ENCODE measurements around the gene ATXN1L. TPM values are rescaled to one million over a fixed set of nuclear protein-coding genes. Genes with fewer than 3 reads are reported as not detected.
"Not testable (repeated sequence)": the region's sequence is repeated elsewhere in the genome, so short reads cannot be mapped to it uniquely, and the experiment has no call there.

The ATXN1L gene
- total RNA-seq, 2 donors from 2014 or later, result 17.0 to 33.0 TPM

DNA sequence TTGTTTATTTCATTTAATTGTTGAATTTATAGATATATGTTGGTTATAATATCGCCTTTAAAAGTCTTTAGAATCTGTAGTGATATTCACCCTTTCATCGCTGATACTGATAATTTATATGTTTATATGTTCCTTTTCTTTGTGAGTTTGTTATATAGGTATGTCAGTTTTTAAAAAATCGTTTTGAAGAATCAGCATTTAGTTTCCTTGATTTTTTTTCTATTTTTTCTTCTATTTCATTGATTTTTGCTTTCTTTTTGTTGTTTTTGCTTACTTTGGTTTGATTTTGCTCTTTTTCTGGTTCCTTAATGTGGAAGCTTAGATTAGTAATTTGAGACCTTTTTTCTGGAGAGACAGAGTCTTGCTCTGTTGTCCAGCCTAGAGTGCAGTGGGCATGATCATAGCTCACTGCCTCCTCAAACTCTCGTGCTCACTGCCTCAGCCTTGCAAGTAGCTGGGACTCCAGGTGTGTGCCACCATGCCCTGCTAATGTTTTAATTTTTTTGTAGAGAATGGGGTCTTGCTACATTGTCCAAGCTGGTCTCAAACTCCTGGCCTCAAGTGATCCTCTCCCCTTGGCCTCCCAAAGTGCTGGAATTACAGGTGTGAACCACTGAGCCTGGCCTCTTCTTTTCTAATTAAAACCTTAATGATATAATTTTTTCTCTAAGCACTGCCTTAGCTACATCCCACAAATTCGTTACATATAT lies 57.0 kb downstream of the ATXN1L start:
- Mint-ChIP-seq H3K27ac (peak overlapping the region in 1 of 2 donors; percentile 13), H3K36me3 (peaks cover 0 to 7% of the 10 kb centered on the region in 2 donors), H3K9me3 (no peaks in the 10 kb centered on the region)
- ATAC-seq (no peak), DNase-seq (ENCODE audit: low spot score in 2 of 2) (no peak)

DNA sequence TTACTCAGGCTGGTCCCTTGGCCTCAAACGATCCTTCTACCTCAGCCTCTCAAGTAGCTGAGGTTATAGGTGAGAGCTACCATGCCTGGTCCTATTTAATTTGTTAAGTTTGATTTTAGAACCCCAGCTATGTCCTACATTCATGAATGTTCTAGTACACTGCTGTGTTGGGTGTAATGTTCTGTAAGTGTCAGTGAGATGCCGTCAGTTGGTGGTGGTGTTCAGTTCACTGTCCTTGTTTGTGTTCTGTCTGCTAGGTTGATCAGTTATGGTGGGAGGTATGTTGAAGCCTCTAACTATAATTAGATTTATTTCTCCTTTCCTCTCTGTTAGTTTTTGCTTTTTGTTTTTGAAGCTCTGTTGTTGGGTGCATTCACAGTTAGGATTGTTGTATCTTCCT lies 57.8 kb downstream of the ATXN1L start:
- DNase-seq (ENCODE audit: low spot score in 2 of 2), result no peak
- no peak overlapping the region for H3K27ac Mint-ChIP-seq
- ATAC-seq, result no peak
- no peaks in the 10 kb centered on the region for H3K9me3 Mint-ChIP-seq
- peaks cover 0 to 7% of the 10 kb centered on the region in 2 donors for H3K36me3 Mint-ChIP-seq

DNA sequence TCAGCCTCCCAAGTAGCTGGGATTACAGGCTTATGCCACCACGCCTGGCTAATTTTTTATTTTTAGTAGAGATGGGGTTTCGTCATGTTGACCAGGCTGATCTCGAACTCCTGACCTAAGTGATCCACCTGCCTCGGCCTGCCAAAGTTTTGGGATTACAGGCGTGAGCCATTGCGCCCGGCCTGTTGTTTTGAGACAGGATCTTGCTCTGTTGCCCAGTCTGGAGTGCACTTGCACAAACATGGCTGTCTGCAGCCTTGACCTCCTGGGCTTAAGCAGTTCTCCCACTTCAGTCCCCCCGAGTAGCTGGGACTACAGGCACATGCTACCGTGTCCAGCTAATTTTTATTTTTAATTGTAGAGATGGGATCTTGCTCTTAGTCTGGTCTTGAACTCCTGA lies 58.5 kb downstream of the ATXN1L start:
- Mint-ChIP-seq H3K36me3 (peaks cover 0 to 13% of the 10 kb centered on the region in 2 donors), H3K27ac (peak overlapping the region in 1 of 2 donors; percentile 79), H3K9me3 (no peaks in the 10 kb centered on the region)
- DNase-seq (ENCODE audit: low spot score in 2 of 2) (no peak), ATAC-seq (no peak)

DNA sequence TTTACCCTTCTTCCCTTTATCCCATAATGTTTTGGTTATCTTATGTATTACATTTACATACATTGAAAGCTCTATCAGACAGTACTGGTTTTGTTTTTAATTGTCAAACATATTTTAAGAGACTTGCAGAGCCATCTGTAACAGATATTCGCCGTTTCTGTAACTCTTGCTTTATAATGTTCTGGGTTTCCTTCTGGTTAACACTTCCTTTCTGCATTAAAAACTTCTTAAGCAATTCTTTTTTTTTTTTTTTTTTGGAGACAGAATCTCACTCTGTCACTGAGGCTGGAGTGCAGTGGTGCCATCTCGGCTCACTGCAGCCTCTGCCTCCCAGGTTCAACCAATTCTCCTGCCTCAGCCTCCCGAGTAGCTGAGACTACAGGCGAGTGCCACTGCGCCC lies 60.0 kb downstream of the ATXN1L start:
- not testable (repeated sequence) for H3K9me3 Mint-ChIP-seq; DNase-seq (ENCODE audit: low spot score in 2 of 2); ATAC-seq
- Mint-ChIP-seq H3K36me3 (peaks cover 0 to 18% of the 10 kb centered on the region in 2 donors), H3K27ac (peak overlapping the region; percentile 73 to 75)

Other genes starting within 250 kb of the ATXN1L start
- gene MARVELD3, start 219.8 kb upstream of the ATXN1L start, total RNA-seq, result not detected
- 1 to 10 TPM; 6.4 to 9.4 TPM for gene PHLPP2, start 121.3 kb upstream of the ATXN1L start, total RNA-seq
- gene AP1G1, start 37.1 kb upstream of the ATXN1L start, total RNA-seq, result 10 to 100 TPM; 73.1 to 79.0 TPM
- gene ZNF821, start 38.2 kb downstream of the ATXN1L start, total RNA-seq, result 1 to 10 TPM; 6.6 to 7.3 TPM
- 100 to 1,000 TPM; 166 to 256 TPM for gene IST1, start 49.6 kb downstream of the ATXN1L start, total RNA-seq
- gene PKD1L3, start 154.4 kb downstream of the ATXN1L start, total RNA-seq, result under 1 TPM; 0.07 to 0.10 TPM
- gene DHODH, start 162.8 kb downstream of the ATXN1L start, total RNA-seq, result 10 to 100 TPM; 16.8 to 18.7 TPM
- gene HP, start 208.5 kb downstream of the ATXN1L start, total RNA-seq, result not detected
- not detected for gene HPR, start 217.2 kb downstream of the ATXN1L start, total RNA-seq
- 10 to 100 TPM; 18.0 to 25.5 TPM for gene TXNL4B, start 247.6 kb downstream of the ATXN1L start, total RNA-seq
- gene DHX38, start 247.9 kb downstream of the ATXN1L start, total RNA-seq, result 100 to 1,000 TPM in 1 of 2 donors, 10 to 100 TPM in 1; 81.2 to 119 TPM